ENCODE measurements around the gene MEG3.

Gene MEG3

DNA sequence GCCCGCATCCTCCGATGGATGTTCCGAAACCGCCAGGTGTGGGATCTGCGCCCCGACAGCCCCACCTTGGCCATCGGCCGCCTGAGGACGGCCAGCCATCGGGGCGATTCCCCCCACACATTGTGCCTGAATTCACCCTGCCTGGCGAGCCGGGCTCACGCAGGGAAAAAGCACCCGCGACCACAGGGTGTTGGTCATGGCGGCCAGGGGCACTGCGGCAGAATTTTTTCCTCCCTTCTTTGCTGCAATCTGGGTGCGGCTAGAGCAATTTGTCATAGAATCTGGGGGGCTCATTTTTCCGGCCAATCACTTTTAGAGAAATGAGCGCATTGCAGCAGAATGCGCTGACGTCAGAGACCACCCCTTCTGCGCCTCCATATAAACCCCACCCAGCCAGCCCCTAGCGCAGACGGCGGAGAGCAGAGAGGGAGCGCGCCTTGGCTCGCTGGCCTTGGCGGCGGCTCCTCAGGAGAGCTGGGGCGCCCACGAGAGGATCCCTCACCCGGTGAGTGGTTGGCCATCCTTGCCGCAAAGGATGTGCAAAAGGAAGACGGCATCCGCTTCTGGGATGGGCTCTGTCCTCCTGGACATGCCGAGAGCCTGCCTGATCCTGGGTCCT is at the start of gene MEG3:
Gene MEG3, plus strand, starts transcription at position 406 of the 619 bp plus-strand sequence.
- H3K9me3 Mint-ChIP-seq, result peaks cover 6% of the 10 kb centered on the region
- peaks cover 3% of the 10 kb centered on the region for H3K4me1 Mint-ChIP-seq
- H3K27me3 Mint-ChIP-seq, result peaks cover 68% of the 10 kb centered on the region
- H3K4me3 Mint-ChIP-seq, result no peak within 1 kb of the TSS
- no peak for DNase-seq
- H3K27ac Mint-ChIP-seq, result no peak within 1 kb of the TSS
- H3K36me3 Mint-ChIP-seq, result peaks cover 2% of the 10 kb centered on the region
- CTCF ChIA-PET, result no interaction called here

DNA sequence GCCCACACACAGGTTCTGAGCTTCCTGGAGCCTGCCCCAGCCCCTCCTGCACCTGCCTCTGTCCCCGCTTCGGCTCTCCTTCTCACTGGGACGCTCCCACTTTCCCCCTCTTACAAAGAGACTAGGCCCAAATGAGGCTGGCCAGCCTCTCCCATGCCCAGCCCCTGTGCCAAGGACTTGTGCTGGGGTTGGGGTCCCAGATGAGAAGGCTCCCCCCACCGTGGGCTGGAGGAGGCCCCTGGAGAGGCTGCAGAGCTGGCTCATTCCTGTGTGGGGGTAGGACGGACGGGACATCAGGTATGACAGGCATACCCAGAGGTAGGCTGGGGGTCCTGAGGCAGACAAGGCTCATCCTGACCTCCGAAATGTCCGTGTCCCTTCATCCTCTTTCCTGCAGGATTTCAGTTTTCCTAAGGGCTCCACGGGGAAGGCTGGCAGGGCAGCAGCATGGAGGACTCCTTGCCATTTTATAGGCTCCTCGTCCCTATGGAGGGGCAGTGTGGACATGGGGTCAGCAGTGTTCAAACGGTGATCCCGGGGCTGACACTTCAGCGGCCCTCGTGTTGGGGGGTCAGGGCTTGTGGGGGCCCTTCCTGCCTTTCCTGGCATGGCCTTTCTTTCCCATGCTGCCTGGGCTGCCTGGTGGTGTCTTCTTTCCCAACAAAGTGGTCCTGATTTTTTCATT is 49.1 kb upstream of the MEG3 start:
- no peaks in the 10 kb centered on the region for H3K9me3 Mint-ChIP-seq
- no peak for DNase-seq
- H3K27ac Mint-ChIP-seq, result no peak overlapping the region
- no peak overlapping the region for H3K4me3 Mint-ChIP-seq
- CTCF ChIA-PET, result no interaction called here
- no peaks in the 10 kb centered on the region for H3K4me1 Mint-ChIP-seq
- H3K36me3 Mint-ChIP-seq, result no peaks in the 10 kb centered on the region
- no peaks in the 10 kb centered on the region for H3K27me3 Mint-ChIP-seq

DNA sequence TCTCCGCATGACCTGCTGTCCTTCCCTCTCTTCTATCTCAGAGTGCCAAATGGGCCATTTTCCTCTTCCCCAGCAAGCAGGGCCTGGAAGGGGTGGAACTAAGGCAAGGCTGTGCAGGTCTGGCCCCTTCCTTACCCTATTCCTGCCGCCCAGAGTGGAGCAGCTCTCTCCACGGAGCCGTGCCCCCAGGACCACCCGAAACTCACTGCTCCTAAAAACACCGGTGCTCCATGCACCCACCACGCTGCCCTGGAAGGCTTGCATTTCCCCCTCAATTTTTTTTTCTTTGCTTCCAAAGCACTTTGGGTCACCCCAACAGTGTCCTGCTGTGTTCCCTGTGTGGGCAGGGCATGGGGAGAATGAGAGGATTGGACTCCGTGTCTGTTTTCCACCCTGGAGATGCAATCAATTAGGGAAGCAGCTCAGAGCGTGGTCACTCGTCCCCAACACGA is 48.5 kb upstream of the MEG3 start:
- H3K27ac Mint-ChIP-seq, result no peak overlapping the region
- H3K4me3 Mint-ChIP-seq, result no peak overlapping the region
- H3K27me3 Mint-ChIP-seq, result no peaks in the 10 kb centered on the region
- H3K9me3 Mint-ChIP-seq, result no peaks in the 10 kb centered on the region
- CTCF ChIA-PET, result no interaction called here
- no peaks in the 10 kb centered on the region for H3K36me3 Mint-ChIP-seq
- no peak for DNase-seq
- no peaks in the 10 kb centered on the region for H3K4me1 Mint-ChIP-seq

- no peak for DNase-seq
- Mint-ChIP-seq H3K4me1 (no peaks in the 10 kb centered on the region), H3K4me3 (no peak overlapping the region), H3K9me3 (no peaks in the 10 kb centered on the region), H3K27me3 (no peaks in the 10 kb centered on the region), H3K27ac (no peak overlapping the region), H3K36me3 (no peaks in the 10 kb centered on the region)
- CTCF ChIA-PET, result no interaction called here
Measured at GRCh38 chr14:100777818-100778525, 47.9 kb upstream of the MEG3 start.

- Mint-ChIP-seq H3K4me3 (no peak overlapping the region), H3K27me3 (no peaks in the 10 kb centered on the region), H3K36me3 (no peaks in the 10 kb centered on the region), H3K4me1 (no peaks in the 10 kb centered on the region), H3K9me3 (no peaks in the 10 kb centered on the region), H3K27ac (no peak overlapping the region)
- DNase-seq, result no peak
- CTCF ChIA-PET, result no interaction called here
Measured at GRCh38 chr14:100778526-100778882, 47.4 kb upstream of the MEG3 start.

DNA sequence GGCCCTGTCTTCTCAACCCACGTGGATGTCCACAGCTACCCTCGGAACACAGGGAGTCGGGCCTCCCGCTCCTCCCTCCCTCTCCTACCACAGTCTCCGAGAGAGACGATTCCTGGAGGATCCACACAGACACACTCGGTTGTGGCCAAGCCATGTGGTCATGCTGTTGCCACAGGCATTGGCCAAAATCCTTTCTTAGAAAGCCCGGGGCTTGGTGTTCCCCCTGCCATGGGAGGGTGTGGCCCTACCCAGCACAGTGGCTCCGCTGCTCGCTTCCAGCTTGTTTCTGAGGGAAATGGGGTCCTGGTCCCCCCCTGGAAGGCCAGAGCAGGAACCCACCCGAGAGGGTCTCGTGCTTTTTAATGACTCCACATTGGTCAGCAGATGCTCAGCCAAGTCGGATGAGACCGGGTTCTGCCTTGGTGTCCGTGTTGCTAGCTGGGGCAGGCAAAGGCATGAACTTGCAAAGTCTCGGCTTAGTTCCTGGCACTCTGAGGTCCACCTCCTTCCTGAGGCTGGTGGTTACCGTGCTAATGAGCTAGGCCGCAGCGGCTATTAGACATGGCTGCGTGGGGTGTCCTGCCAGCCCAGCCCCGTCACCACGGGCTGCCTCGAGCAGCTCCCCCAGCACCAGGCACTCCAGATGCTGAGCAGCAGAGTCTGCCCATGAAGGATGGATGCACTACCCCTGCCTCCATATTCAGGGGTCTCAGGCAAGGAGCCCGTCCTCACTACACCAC is 46.8 kb upstream of the MEG3 start:
- CTCF ChIA-PET, result no interaction called here
- no peak for DNase-seq
- H3K9me3 Mint-ChIP-seq, result no peaks in the 10 kb centered on the region
- no peaks in the 10 kb centered on the region for H3K36me3 Mint-ChIP-seq
- H3K4me3 Mint-ChIP-seq, result no peak overlapping the region
- no peaks in the 10 kb centered on the region for H3K4me1 Mint-ChIP-seq
- H3K27me3 Mint-ChIP-seq, result no peaks in the 10 kb centered on the region
- no peak overlapping the region for H3K27ac Mint-ChIP-seq

GRCh38 chr14:100779691-100780080 is 46.2 kb upstream of the MEG3 start:
- no peak overlapping the region for H3K4me3 Mint-ChIP-seq
- no peaks in the 10 kb centered on the region for H3K36me3 Mint-ChIP-seq
- H3K9me3 Mint-ChIP-seq, result no peaks in the 10 kb centered on the region
- no peaks in the 10 kb centered on the region for H3K4me1 Mint-ChIP-seq
- CTCF ChIA-PET, result no interaction called here
- H3K27ac Mint-ChIP-seq, result no peak overlapping the region
- DNase-seq, result no peak
- peaks cover under 1% of the 10 kb centered on the region for H3K27me3 Mint-ChIP-seq

- peaks cover 3% of the 10 kb centered on the region for H3K27me3 Mint-ChIP-seq
- no peaks in the 10 kb centered on the region for H3K4me1 Mint-ChIP-seq
- no peaks in the 10 kb centered on the region for H3K36me3 Mint-ChIP-seq
- DNase-seq, result no peak
- CTCF ChIA-PET, result no interaction called here
- H3K27ac Mint-ChIP-seq, result no peak overlapping the region
- no peak overlapping the region for H3K4me3 Mint-ChIP-seq
- H3K9me3 Mint-ChIP-seq, result no peaks in the 10 kb centered on the region
Measured at GRCh38 chr14:100780246-100780645, 45.7 kb upstream of the MEG3 start.

DNA sequence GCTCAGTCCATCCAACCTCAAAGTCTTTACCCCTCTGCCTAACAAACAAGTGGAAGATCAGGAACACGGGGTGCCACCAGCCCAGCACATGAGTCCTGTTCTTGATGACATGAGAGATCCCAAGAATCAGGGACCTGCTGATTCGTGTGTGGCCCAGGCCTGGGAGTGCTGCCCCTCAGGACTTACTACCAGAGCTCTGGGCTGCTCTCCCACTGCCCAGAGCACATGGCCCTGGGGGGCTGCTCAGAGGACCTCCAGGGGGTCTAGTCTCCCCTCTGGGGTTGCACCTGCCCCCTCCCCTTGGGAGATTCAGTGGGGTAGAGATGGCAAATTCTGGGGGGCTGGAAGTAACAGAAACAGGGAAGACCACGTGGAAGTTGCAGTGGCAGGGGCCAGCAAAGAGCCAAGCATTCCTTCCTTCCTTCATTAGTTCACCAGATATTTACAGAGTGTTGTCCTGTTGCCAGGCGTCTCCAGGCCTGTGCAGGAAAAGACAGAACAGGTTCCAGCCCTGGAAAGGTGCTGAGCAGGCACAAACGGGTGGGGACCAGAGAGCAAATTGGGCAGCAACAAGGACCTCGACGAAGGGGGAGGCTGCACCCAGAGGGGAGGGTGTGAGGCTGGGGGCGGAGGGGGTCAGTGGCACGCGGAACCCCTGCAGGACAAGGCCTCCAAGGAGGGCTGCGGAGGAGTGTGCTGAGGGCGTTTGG is 45.1 kb upstream of the MEG3 start:
- Mint-ChIP-seq H3K4me1 (no peaks in the 10 kb centered on the region), H3K36me3 (no peaks in the 10 kb centered on the region), H3K27ac (no peak overlapping the region), H3K27me3 (peaks cover 3% of the 10 kb centered on the region), H3K4me3 (no peak overlapping the region), H3K9me3 (no peaks in the 10 kb centered on the region)
- DNase-seq, result no peak
- CTCF ChIA-PET, result no interaction called here

- Mint-ChIP-seq H3K36me3 (no peaks in the 10 kb centered on the region), H3K9me3 (no peaks in the 10 kb centered on the region), H3K4me1 (no peaks in the 10 kb centered on the region), H3K4me3 (no peak overlapping the region), H3K27me3 (peaks cover 3% of the 10 kb centered on the region), H3K27ac (no peak overlapping the region)
- DNase-seq, result no peak
- CTCF ChIA-PET, result no interaction called here
Measured at GRCh38 chr14:100781952-100782351, 44.0 kb upstream of the MEG3 start.

DNA sequence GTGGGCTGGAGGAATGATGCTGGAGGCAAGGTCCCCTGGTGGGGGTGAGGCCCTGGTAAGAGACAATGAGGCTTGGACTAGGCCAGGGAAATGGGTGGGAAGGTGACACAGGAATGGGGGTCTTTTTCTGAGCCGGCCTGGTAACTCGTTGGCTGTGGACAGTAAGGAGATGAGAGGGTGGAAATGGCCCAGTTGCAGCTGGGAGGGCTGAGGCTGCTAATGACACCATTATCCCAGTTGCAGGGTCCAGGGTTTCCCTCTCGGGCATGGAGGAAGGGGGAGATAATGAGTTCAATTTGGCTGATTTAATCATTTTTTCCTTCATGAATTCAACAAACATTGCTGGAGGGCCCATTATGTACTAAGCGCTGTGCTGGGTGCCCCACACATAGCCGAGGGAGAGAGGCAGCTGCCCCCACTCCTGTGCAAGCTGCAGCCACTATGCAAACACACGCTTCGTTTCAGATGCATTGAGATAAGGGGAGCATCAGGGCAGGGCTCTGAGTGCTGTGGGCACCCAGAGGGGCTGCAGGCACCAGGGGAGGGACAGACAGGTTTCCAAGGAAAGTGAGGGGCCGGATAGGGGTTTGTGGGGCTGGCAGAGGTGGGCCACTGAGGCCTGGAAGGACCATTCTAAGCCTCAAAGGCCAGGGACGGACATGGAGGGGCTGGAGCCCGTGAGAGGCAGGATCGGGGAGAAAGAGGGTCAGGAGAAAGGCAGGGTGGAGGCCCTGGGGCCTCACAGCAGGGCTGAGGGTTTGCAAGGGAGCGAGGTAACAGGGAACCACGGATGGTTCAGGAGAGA is 43.2 kb upstream of the MEG3 start:
- no peak overlapping the region for H3K27ac Mint-ChIP-seq
- H3K9me3 Mint-ChIP-seq, result no peaks in the 10 kb centered on the region
- peaks cover 3% of the 10 kb centered on the region for H3K27me3 Mint-ChIP-seq
- CTCF ChIA-PET, result no interaction called here
- no peaks in the 10 kb centered on the region for H3K36me3 Mint-ChIP-seq
- H3K4me1 Mint-ChIP-seq, result no peaks in the 10 kb centered on the region
- H3K4me3 Mint-ChIP-seq, result no peak overlapping the region
- no peak for DNase-seq

DNA sequence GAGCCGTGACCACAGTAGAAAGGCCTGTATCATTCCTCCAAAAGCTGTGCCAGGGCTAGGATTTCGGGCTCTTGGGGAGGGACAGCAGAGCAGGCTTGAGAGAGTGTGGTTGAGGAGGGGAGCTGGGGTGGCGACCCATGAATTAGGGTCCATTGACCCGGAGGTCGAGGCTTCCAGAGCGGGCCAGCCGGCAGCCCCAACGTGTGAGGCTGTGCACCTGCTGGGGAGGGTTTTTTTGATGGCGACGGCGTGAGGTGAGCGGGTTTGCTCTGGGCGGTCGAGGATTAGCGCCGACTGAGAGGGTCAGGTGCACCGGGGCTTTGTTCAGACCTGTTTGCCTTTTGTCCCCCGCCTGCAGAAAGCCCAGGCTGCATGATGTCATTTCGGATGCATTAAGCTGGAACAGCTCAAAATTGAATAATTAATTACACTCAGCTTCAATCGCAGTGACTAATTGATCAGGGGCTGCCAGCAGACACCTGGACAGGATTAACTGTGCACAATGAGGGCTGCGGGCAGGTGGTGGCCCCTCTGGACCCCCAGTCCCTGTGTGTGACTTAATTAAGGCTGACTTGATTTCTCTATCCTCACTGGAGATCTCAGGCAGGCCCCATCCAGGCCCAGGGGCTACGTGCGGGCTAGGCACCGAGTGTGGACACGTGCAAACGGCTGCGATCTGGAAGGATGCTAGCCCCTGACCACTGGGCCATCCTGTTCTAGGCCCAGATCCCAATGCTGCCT is 42.1 kb upstream of the MEG3 start:
- Mint-ChIP-seq H3K36me3 (no peaks in the 10 kb centered on the region), H3K9me3 (no peaks in the 10 kb centered on the region), H3K27me3 (peaks cover 3% of the 10 kb centered on the region), H3K27ac (no peak overlapping the region), H3K4me1 (no peaks in the 10 kb centered on the region), H3K4me3 (no peak overlapping the region)
- CTCF ChIA-PET, result no interaction called here
- no peak for DNase-seq

All from activated naive CD4-positive, alpha-beta T cell treated with anti-CD3 and anti-CD28 coated beads, Interleukin-2, amount 10 ng/mL, durations not matched to agents 7 days and 5 days (primary cell).